ENCODE measurements around the gene MLX.

Gene MLX

DNA sequence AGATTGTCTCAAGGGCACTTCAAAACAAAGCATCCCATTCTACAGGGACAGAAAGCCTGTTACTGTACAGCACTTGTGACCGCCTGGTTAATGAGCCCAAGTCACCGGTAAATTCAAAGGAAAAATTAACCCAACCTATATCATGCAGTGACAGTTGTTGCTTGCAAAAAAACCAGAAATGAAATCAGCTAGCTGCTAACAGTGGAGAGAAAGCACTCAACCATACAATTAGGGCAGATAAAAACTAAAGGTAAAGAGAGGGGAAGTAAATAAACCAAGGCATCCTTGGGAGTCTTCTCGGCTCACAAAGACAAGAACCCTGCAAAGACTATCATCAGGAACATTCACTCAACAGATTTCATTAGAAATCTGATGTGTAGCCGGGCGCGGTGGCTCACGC is 36.4 kb downstream of the MLX start:
- TF ChIP-seq SIN3A (IDR thresholded peaks at IDR 0.05; ENCODE audit: borderline replicate concordance, insufficient read depth, low read length), result no peak
- no peak for TF ChIP-seq TAF1 (IDR thresholded peaks at IDR 0.05; ENCODE audit: borderline replicate concordance, insufficient read depth, low read length)
- TF ChIP-seq POLR2AphosphoS5 (IDR thresholded peaks at IDR 0.05; ENCODE audit: low read depth, low read length), result no peak
- no peak for TF ChIP-seq FOXP2 (optimal IDR thresholded peaks at IDR 0.05; ENCODE audit: borderline replicate concordance, extremely low read depth, extremely low read length, insufficient read depth)
- TF ChIP-seq REST (IDR thresholded peaks at IDR 0.05; ENCODE audit: insufficient read depth in 1 of 2, low read depth in 2 of 2, low read length in 2 of 2), result no peak

GRCh38 chr17:42607769-42608168 is 40.9 kb downstream of the MLX start:
- TF ChIP-seq REST (IDR thresholded peaks at IDR 0.05; ENCODE audit: insufficient read depth in 1 of 2, low read depth in 2 of 2, low read length in 2 of 2) (no peak), POLR2AphosphoS5 (IDR thresholded peaks at IDR 0.05; ENCODE audit: low read depth, low read length) (no peak)

DNA sequence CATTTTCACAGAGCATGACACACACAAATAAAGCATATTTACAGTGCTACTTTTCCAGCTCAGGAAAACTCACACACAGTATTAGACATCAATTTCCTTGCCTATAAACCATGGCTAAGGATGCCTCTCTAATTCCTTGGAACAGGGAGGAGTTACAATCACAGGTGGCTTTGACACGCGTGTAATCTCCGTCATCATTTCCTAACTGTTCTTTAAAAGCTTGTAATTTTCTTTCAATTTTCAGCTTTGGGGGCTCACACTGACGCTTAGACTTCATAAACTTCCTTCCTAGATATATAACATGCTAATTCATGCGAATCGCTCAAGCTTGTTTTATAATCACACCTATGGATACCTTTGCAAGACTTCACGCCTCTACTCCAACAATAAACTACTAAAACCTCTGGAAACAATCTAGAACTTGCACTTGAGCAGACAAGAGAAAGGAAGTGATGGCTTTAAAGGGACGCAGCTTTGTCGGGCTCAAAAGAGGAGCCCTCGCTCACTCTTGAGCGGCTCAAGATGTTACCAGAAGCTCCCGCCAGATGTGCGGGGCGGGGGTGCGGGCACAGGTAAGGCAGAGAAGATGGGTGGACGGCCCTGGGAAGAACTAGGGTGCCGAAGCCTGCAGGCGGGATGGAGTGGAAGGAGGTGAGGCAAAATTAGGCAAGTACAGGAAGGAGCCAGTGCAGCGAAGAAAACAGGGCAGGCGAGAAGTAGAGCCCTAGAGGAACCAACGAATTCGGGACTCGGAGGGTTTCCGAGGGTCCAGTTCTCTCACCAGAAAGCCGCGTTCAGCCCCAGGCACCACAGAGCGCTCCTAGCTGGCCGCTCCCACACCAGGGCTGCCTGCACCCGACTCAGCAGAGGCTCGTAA is 41.6 kb downstream of the MLX start:
- no peak for TF ChIP-seq SIN3A (IDR thresholded peaks at IDR 0.05; ENCODE audit: borderline replicate concordance, insufficient read depth, low read length)
- TF ChIP-seq FOXP2 (optimal IDR thresholded peaks at IDR 0.05; ENCODE audit: borderline replicate concordance, extremely low read depth, extremely low read length, insufficient read depth), result no peak
- TF ChIP-seq REST (IDR thresholded peaks at IDR 0.05; ENCODE audit: insufficient read depth in 1 of 2, low read depth in 2 of 2, low read length in 2 of 2), result no peak
- no peak for TF ChIP-seq TAF1 (IDR thresholded peaks at IDR 0.05; ENCODE audit: borderline replicate concordance, insufficient read depth, low read length)
- TF ChIP-seq POLR2AphosphoS5 (IDR thresholded peaks at IDR 0.05; ENCODE audit: low read depth, low read length), result no peak

DNA sequence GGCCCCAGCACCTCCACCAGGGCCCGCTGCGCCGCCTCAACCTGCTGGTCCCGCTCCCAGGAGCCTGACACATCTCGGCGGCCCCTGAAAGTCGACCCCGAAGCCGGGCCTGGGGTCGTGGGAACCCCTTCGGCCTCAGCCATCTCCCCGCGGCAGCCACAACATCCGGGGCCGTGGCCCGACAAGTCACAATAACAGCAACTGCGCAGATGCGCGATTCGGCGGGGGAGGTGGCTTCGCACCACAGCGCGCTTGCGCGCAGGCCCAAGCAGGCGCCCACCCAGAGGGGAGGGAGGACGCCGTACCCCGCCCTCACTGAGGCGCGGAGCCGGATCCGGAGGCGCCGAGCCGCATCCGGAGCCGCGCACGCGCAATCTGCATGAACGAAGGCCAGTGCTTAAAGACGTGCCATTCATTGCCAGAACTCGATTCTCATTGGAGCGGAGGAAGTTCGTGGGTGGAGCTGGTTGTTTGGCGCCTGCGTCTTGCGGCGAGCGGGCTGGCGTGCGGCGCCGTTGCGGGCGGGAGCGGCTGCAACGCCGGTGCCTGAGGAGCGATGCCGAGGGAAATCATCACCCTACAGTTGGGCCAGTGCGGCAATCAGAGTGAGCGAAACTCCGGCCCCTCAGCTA is 42.4 kb downstream of the MLX start, which contains the start of the genes RETREG3 and TUBG1:
Gene RETREG3 (minus strand): TSS at position 193 of the 632 bp plus-strand sequence. CDS start 50 bp downstream, at position 143.
Gene TUBG1 (plus strand): TSS at position 502 of the 632 bp plus-strand sequence. CDS start 55 bp downstream, at position 557.
- TF ChIP-seq FOXP2 (optimal IDR thresholded peaks at IDR 0.05; ENCODE audit: borderline replicate concordance, extremely low read depth, extremely low read length, insufficient read depth) (peak; percentile 84), REST (IDR thresholded peaks at IDR 0.05; ENCODE audit: insufficient read depth in 1 of 2, low read depth in 2 of 2, low read length in 2 of 2) (peak in 1 of 2 experiments; percentile 16; a peak in 2 of 4 replicates), POLR2AphosphoS5 (IDR thresholded peaks at IDR 0.05; ENCODE audit: low read depth, low read length) (peak; percentile 94), TAF1 (IDR thresholded peaks at IDR 0.05; ENCODE audit: borderline replicate concordance, insufficient read depth, low read length) (peak; percentile 83; the same call in 1 of the 2 replicates), SIN3A (IDR thresholded peaks at IDR 0.05; ENCODE audit: borderline replicate concordance, insufficient read depth, low read length) (no peak)

Measured in PFSK-1 (cell line).